Fibroblast of mammary gland (primary cell): ENCODE results near the gene CCR2.
A peak's percentile ranks its signal among the peaks of the same experiment; 100 is the strongest.

Experiments
- DNase-seq: peaks from one replicate; pipeline ENCODE4 v3.0.0-alpha.2; 2010; ENCODE audit warnings: low read depth
- H3K4me3 ChIP-seq: 2 replicates; pipeline ENCODE4 v1.5.1; 2011; ENCODE audit warnings: low read depth, mild to moderate bottlenecking, low read length, moderate library complexity; ENCODE audit not compliant: control insufficient read depth
- TF ChIP-seq, protein P1 (sequence below): conservative IDR thresholded peaks from 2 replicates; pipeline ENCODE4 v1.5.1; 2011; ENCODE audit warnings: low read depth, low read length, inconsistent platforms; ENCODE audit not compliant: control insufficient read depth, insufficient read depth

CCR2 gene

DNA sequence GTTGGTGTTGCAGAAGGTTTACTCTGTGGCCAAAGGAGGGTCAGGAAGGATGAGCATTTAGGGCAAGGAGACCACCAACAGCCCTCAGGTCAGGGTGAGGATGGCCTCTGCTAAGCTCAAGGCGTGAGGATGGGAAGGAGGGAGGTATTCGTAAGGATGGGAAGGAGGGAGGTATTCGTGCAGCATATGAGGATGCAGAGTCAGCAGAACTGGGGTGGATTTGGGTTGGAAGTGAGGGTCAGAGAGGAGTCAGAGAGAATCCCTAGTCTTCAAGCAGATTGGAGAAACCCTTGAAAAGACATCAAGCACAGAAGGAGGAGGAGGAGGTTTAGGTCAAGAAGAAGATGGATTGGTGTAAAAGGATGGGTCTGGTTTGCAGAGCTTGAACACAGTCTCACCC is 20.8 kb downstream of the CCR2 start:
- no peak for DNase-seq
- H3K4me3 ChIP-seq, result no peak overlapping the region
- TF ChIP-seq, protein P1, sequence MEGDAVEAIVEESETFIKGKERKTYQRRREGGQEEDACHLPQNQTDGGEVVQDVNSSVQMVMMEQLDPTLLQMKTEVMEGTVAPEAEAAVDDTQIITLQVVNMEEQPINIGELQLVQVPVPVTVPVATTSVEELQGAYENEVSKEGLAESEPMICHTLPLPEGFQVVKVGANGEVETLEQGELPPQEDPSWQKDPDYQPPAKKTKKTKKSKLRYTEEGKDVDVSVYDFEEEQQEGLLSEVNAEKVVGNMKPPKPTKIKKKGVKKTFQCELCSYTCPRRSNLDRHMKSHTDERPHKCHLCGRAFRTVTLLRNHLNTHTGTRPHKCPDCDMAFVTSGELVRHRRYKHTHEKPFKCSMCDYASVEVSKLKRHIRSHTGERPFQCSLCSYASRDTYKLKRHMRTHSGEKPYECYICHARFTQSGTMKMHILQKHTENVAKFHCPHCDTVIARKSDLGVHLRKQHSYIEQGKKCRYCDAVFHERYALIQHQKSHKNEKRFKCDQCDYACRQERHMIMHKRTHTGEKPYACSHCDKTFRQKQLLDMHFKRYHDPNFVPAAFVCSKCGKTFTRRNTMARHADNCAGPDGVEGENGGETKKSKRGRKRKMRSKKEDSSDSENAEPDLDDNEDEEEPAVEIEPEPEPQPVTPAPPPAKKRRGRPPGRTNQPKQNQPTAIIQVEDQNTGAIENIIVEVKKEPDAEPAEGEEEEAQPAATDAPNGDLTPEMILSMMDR, result no peak

DNA sequence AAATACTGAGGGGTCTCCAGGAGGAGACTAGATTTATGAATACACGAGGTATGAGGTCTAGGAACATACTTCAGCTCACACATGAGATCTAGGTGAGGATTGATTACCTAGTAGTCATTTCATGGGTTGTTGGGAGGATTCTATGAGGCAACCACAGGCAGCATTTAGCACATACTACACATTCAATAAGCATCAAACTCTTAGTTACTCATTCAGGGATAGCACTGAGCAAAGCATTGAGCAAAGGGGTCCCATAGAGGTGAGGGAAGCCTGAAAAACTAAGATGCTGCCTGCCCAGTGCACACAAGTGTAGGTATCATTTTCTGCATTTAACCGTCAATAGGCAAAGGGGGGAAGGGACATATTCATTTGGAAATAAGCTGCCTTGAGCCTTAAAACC is 21.3 kb downstream of the CCR2 start:
- H3K4me3 ChIP-seq, result no peak overlapping the region
- no peak for DNase-seq
- TF ChIP-seq, protein P1, result no peak

DNA sequence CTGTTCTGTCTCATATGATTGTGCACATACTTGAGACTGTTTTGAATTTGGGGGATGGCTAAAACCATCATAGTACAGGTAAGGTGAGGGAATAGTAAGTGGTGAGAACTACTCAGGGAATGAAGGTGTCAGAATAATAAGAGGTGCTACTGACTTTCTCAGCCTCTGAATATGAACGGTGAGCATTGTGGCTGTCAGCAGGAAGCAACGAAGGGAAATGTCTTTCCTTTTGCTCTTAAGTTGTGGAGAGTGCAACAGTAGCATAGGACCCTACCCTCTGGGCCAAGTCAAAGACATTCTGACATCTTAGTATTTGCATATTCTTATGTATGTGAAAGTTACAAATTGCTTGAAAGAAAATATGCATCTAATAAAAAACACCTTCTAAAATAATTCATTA is 21.9 kb downstream of the CCR2 start:
- TF ChIP-seq, protein P1, result no peak
- DNase-seq, result no peak
- H3K4me3 ChIP-seq, result no peak overlapping the region

GRCh38 chr3:46378426-46378942 is 24.6 kb downstream of the CCR2 start:
- TF ChIP-seq, protein P1, result peak; percentile 72
- peak; percentile 57 for DNase-seq
- H3K4me3 ChIP-seq, result no peak overlapping the region

DNA sequence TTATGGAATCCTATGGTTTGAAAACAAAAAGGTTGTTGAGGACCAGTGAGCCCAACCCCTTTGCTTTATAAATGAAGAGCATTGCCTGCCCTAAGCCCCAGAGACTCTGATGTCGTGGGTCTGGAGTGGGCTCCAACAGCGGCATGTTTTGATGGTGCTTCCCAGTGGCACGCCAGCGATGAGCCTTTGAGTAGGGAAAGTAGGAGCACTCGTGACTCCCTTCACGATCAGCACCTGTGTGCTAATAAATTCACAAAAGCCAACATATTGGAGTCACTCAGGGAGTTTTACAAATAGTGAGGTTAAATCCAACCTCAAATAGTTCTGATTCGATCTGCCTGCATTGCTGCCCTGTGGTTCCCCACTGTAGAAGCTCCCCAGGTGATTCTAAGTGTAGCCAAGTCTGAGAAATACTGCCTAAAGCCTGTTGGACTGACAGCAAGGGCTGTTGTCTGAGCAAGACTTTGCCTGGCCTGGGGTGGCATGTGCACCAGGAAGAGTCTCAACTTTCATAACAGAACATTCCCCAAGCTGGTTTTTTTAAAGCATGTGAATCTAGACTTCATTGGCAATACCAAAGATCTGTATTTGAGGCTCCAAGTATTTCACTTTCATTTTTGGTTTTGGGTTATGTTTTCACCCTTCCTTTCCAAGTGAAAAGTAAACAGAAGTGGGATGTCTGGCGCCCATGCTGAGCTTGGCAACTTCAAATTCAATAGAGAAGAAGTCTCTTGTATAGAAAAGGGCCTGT is 26.7 kb downstream of the CCR2 start:
- DNase-seq, result no peak
- H3K4me3 ChIP-seq, result no peak overlapping the region
- TF ChIP-seq, protein P1, result no peak

- TF ChIP-seq, protein P1, result no peak
- no peak overlapping the region for H3K4me3 ChIP-seq
- DNase-seq, result no peak
These were observed 27.7 kb downstream of the CCR2 start for GRCh38 chr3:46381625-46382024.
